SH-SY5Y (cell line): ENCODE measurements around the gene NEK7.

Source experiments
- GATA2 ChIP-seq: IDR thresholded peaks from 2 replicates; pipeline ENCODE4 v1.6.1; 2011; ENCODE audit warnings: mild to moderate bottlenecking, low read depth, low read length
- GATA3 ChIP-seq: IDR thresholded peaks from 2 replicates; pipeline ENCODE4 v1.6.1; 2011; ENCODE audit warnings: low read depth, mild to moderate bottlenecking, low read length, moderate library complexity

DNA sequence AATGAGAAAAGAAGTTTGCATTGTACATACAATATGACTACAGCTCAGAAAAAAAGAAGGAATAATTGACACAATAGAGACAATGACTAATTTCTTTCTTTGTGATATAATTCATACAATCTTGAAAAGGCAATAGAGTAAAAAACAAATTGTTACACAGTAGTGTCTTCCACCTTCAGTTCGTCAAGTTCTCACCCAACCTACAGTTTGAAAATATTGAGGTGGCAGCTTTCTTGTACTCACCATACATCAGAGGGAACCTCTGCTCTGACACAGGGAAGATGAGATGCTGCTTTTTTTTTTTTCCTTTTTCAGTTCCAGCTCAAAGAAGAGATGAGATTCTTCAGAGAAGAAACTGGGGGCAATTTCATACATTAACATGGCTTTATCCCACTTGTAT lies 210.5 kb downstream of the NEK7 start:
- TF ChIP-seq GATA3 (no peak), GATA2 (no peak)
